GM12891 (cell line): ENCODE measurements around the gene SECISBP2.

Source experiments
- POLR2A ChIP-seq: IDR thresholded peaks from 2 replicates; pipeline ENCODE4 v1.6.1; 2011; ENCODE audit warnings: low read depth, low read length, control low read depth
- TAF1 ChIP-seq: IDR thresholded peaks from 2 replicates; pipeline ENCODE4 v1.6.1; 2011; ENCODE audit warnings: low read depth, low read length, control low read depth

DNA sequence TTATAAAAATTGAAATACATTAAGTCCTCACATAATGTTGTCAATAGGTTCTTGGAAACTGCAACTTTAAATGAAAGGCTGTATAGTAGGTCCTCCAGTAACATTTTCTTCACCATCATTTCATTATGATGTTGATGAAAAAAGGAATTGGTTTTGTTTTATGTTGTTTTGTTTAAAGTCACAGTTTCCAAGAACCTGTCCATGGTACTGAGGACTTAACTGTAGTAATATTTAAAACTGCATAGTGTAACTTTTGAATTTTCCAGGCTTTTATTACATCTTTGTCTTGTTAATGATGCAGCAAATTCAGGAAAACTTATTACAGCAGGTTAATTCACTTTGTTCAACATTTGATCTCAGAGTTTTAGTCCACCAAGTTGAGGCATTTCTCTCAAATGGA lies 11.6 kb downstream of the SECISBP2 start:
- TF ChIP-seq POLR2A (no peak), TAF1 (no peak)
